SU-DHL-6 (cell line): Measurements from ENCODE around the gene BIRC7.

ENCODE experiments used
- H2AFZ ChIP-seq: fragments of 200-600 bp; sonication (generic); 2 replicates; pipeline ENCODE4 v1.6.1; 2014; ENCODE audit warnings: low read depth, mild to moderate bottlenecking, moderate library complexity, mixed read lengths, antibody characterized with exemption, low read length; ENCODE audit not compliant: severe bottlenecking
- H3F3A ChIP-seq: fragments of 200-600 bp; shearing (Covaris generic); 2 replicates; pipeline ENCODE4 v1.6.0; 2016; ENCODE audit warnings: antibody characterized with exemption, mild to moderate bottlenecking; ENCODE audit not compliant: insufficient read depth
- H3K27ac ChIP-seq: fragments of 200-600 bp; sonication (generic); 2 replicates; pipeline ENCODE4 v1.5.1; 2016; ENCODE audit warnings: low read depth, mild to moderate bottlenecking, low read length, moderate library complexity, mixed read lengths
- H3K27me3 ChIP-seq: fragments of 200-600 bp; sonication (generic), shearing (Covaris generic); 2 replicates; pipeline ENCODE4 v1.6.0; 2014; ENCODE audit warnings: mild to moderate bottlenecking, low read length
- H3K36me3 ChIP-seq: fragments of 200-600 bp; sonication (generic); 2 replicates; pipeline ENCODE4 v1.6.1; 2014; ENCODE audit warnings: mild to moderate bottlenecking, low read length, mixed read lengths
- H3K4me2 ChIP-seq: fragments of 300-600, 200-600 bp; shearing (Covaris generic), sonication (generic); 2 replicates; pipeline ENCODE4 v1.6.0; 2014; ENCODE audit warnings: low read length, low read depth, mild to moderate bottlenecking; ENCODE audit not compliant: poor library complexity, severe bottlenecking
- H3K4me3 ChIP-seq: fragments of 200-600 bp; sonication (generic); 2 replicates; pipeline ENCODE4 v1.5.1; 2014; ENCODE audit warnings: antibody characterized with exemption, low read length, mild to moderate bottlenecking, mixed read lengths; ENCODE audit not compliant: insufficient read depth, poor library complexity, severe bottlenecking
- H3K79me2 ChIP-seq: fragments of 200-600 bp; sonication (generic); 2 replicates; pipeline ENCODE4 v1.6.1; 2014; ENCODE audit warnings: mild to moderate bottlenecking, low read length, moderate library complexity; ENCODE audit not compliant: insufficient read depth
- H3K9ac ChIP-seq: fragments of 200-600 bp; sonication (generic); 2 replicates; pipeline ENCODE4 v1.7.0; 2014; ENCODE audit warnings: mild to moderate bottlenecking, low read length
- H3K9me2 ChIP-seq: fragments of 200-600 bp; sonication (generic); replicated peaks from 2 replicates; pipeline ENCODE4 v1.6.1; 2014; ENCODE audit warnings: low read length; ENCODE audit not compliant: insufficient read depth
- H3K9me3 ChIP-seq: fragments of 200-600 bp; sonication (generic); 2 replicates; pipeline ENCODE4 v1.6.1; 2014; ENCODE audit warnings: low read length, mixed read lengths; ENCODE audit not compliant: insufficient read depth
- H4K20me1 ChIP-seq: fragments of 200-600 bp; sonication (generic); 2 replicates; pipeline ENCODE4 v1.6.1; 2014; ENCODE audit warnings: low read depth, mild to moderate bottlenecking, antibody characterized with exemption, low read length, moderate library complexity, mixed read lengths
- CTCF ChIP-seq: fragments of 200-600 bp; sonication (generic); IDR thresholded peaks from one replicate; pipeline ENCODE4 v1.5.1; 2017; ENCODE audit warnings: antibody characterized with exemption, mild to moderate bottlenecking, low read length, moderate library complexity; ENCODE audit not compliant: insufficient read depth, poor library complexity, severe bottlenecking
- EZH2phosphoT487 ChIP-seq: fragments of 200-600 bp; sonication (generic), shearing (Covaris generic); conservative IDR thresholded peaks from 2 replicates; pipeline ENCODE4 v1.6.1; 2018; ENCODE audit warnings: mild to moderate bottlenecking, antibody characterized with exemption, low read length, moderate library complexity, mixed read lengths

The BIRC7 gene

GRCh38 chr20:63260521-63260920 is 24.8 kb downstream of the BIRC7 start:
- H3K79me2 ChIP-seq: no peaks in the 10 kb centered on the region
- no peaks in the 10 kb centered on the region for H3F3A ChIP-seq
- no peak overlapping the region for H3K9ac ChIP-seq
- H3K27me3 ChIP-seq: no peaks in the 10 kb centered on the region; the same call in 1 of the 2 replicates
- TF ChIP-seq CTCF (no peak), EZH2phosphoT487 (no peak)
- H4K20me1 ChIP-seq: no peaks in the 10 kb centered on the region
- no peaks in the 10 kb centered on the region for H3K9me3 ChIP-seq
- no peak overlapping the region for H2AFZ ChIP-seq
- H3K9me2 ChIP-seq: no peaks in the 10 kb centered on the region
- H3K27ac ChIP-seq: no peak overlapping the region
- no peak overlapping the region for H3K4me3 ChIP-seq
- no peaks in the 10 kb centered on the region for H3K36me3 ChIP-seq
- no peak overlapping the region for H3K4me2 ChIP-seq

- H3K9me2 ChIP-seq: no peaks in the 10 kb centered on the region
- no peak overlapping the region for H3K9ac ChIP-seq
- no peaks in the 10 kb centered on the region for H3K79me2 ChIP-seq
- no peaks in the 10 kb centered on the region; the same call in 1 of the 2 replicates for H3K27me3 ChIP-seq
- TF ChIP-seq CTCF: no peak
- TF ChIP-seq EZH2phosphoT487: no peak
- no peaks in the 10 kb centered on the region for H3F3A ChIP-seq
- H4K20me1 ChIP-seq: no peaks in the 10 kb centered on the region
- H2AFZ ChIP-seq: no peak overlapping the region
- H3K36me3 ChIP-seq: no peaks in the 10 kb centered on the region
- no peak overlapping the region for H3K4me3 ChIP-seq
- no peak overlapping the region for H3K27ac ChIP-seq
- no peak overlapping the region for H3K4me2 ChIP-seq
- H3K9me3 ChIP-seq: no peaks in the 10 kb centered on the region
These were observed 25.5 kb downstream of the BIRC7 start for GRCh38 chr20:63261060-63261794.

- no peaks in the 10 kb centered on the region for H3K36me3 ChIP-seq
- no peaks in the 10 kb centered on the region for H3F3A ChIP-seq
- H2AFZ ChIP-seq: no peak overlapping the region
- H3K9me3 ChIP-seq: no peaks in the 10 kb centered on the region
- no peak overlapping the region for H3K4me3 ChIP-seq
- no peak for TF ChIP-seq EZH2phosphoT487
- no peak for TF ChIP-seq CTCF
- no peak overlapping the region for H3K9ac ChIP-seq
- H4K20me1 ChIP-seq: no peaks in the 10 kb centered on the region
- H3K27ac ChIP-seq: no peak overlapping the region
- H3K9me2 ChIP-seq: no peaks in the 10 kb centered on the region
- no peaks in the 10 kb centered on the region; the same call in 1 of the 2 replicates for H3K27me3 ChIP-seq
- no peak overlapping the region for H3K4me2 ChIP-seq
- no peaks in the 10 kb centered on the region for H3K79me2 ChIP-seq
These were observed 26.3 kb downstream of the BIRC7 start for GRCh38 chr20:63261795-63262528.
